HuH-7.5 (cell line): ENCODE data around the gene DGKG.

Experiments
- DNase-seq: peaks from one replicate; pipeline ENCODE4 v3.0.0; 2011; ENCODE audit warnings: low spot score

The DGKG gene

GRCh38 chr3:186169379-186169778, 192.7 kb downstream of the DGKG start:
- no peak for DNase-seq

- no peak for DNase-seq
Observed at GRCh38 chr3:186168976-186169375, 193.1 kb downstream of the DGKG start.

- DNase-seq: no peak
Observed at GRCh38 chr3:186167646-186168395, 194.2 kb downstream of the DGKG start.

- DNase-seq: no peak
Observed at GRCh38 chr3:186166491-186167288, 195.3 kb downstream of the DGKG start.

- DNase-seq: no peak
Observed at GRCh38 chr3:186166036-186166435, 196.0 kb downstream of the DGKG start.

- no peak for DNase-seq
Observed at GRCh38 chr3:186165331-186165730, 196.7 kb downstream of the DGKG start.

- DNase-seq: no peak
Observed at GRCh38 chr3:186164696-186165095, 197.3 kb downstream of the DGKG start.

- DNase-seq: no peak
Observed at GRCh38 chr3:186162221-186162620, 199.8 kb downstream of the DGKG start.

- no peak for DNase-seq
Observed at GRCh38 chr3:186160691-186161243, 201.3 kb downstream of the DGKG start.

- DNase-seq: no peak
Observed at GRCh38 chr3:186154641-186155040, 207.4 kb downstream of the DGKG start.

GRCh38 chr3:186152889-186153292, 209.1 kb downstream of the DGKG start:
- DNase-seq: no peak

- DNase-seq: no peak
Observed at GRCh38 chr3:186152361-186152798, 209.7 kb downstream of the DGKG start.

GRCh38 chr3:186151077-186151971, 210.7 kb downstream of the DGKG start:
- DNase-seq: no peak

- DNase-seq: no peak
Observed at GRCh38 chr3:186150041-186150830, 211.8 kb downstream of the DGKG start.

GRCh38 chr3:186149319-186149960, 212.6 kb downstream of the DGKG start:
- no peak for DNase-seq

GRCh38 chr3:186144257-186144656, 217.8 kb downstream of the DGKG start:
- DNase-seq: no peak

GRCh38 chr3:186143250-186143649, 218.8 kb downstream of the DGKG start:
- DNase-seq: no peak

- no peak for DNase-seq
Observed at GRCh38 chr3:186142393-186142932, 219.6 kb downstream of the DGKG start.

- DNase-seq: no peak
Observed at GRCh38 chr3:186141790-186142189, 220.2 kb downstream of the DGKG start.

- DNase-seq: no peak
Observed at GRCh38 chr3:186138272-186138981, 223.6 kb downstream of the DGKG start.
